Kidney (tissue), 14 donors: ENCODE results near the gene BCL2L13. TPM values are rescaled to one million over a fixed set of nuclear protein-coding genes. Genes with fewer than 3 reads are reported as not detected.
A peak's percentile ranks its signal among the peaks of the same experiment; 100 is the strongest.

Experiments used
- DNase-seq, 5 donors: peaks; one replicate each; pipeline ENCODE4 v3.0.0-alpha.2; 2013 to 2020
- FAIRE-seq: peaks from 2 replicates; lab custom pipeline; 2012; peaks lifted over from hg19 to GRCh38; lab: Jason Lieb, UNC
- H3K27ac ChIP-seq, 2 donors: one replicate each; pipeline ENCODE4 v1.7.0; 2013; ENCODE audit warnings: low read depth in 2 of 2, low read length in 2 of 2, inconsistent platforms in 1 of 2
- H3K27me3 ChIP-seq: one replicate; pipeline ENCODE4 v1.7.1; 2013; ENCODE audit warnings: low read length, inconsistent platforms; ENCODE audit not compliant: control insufficient read depth, insufficient read depth
- H3K36me3 ChIP-seq, 3 donors: one replicate each; pipeline versions ENCODE4 v1.7.0 to v1.7.1; 2013; ENCODE audit warnings: low read length in 3 of 3, control low read depth in 1 of 3, inconsistent platforms in 1 of 3; ENCODE audit not compliant: insufficient read depth in 3 of 3, control insufficient read depth in 2 of 3
- H3K4me1 ChIP-seq, 3 donors: one replicate each; pipeline versions ENCODE4 v1.7.0 to v1.7.1; 2013; ENCODE audit warnings: low read length in 3 of 3, inconsistent platforms in 1 of 3, low read depth in 1 of 3; ENCODE audit not compliant: control insufficient read depth in 2 of 3, insufficient read depth in 2 of 3
- H3K4me3 ChIP-seq, 3 donors: one replicate each; pipeline versions ENCODE4 v1.7.0 to v1.8.1; 2013; ENCODE audit warnings: low read length in 3 of 3, control low read depth in 1 of 3, inconsistent platforms in 1 of 3
- H3K9ac ChIP-seq, 3 donors: one replicate each; pipeline versions ENCODE4 v1.7.0 to v1.7.1; 2013; ENCODE audit warnings: low read length in 3 of 3, control low read depth in 1 of 3, inconsistent platforms in 1 of 3
- H3K9me3 ChIP-seq, 3 donors: one replicate each; pipeline versions ENCODE4 v1.7.0 to v1.7.1; 2013; ENCODE audit warnings: low read length in 3 of 3, control low read depth in 1 of 3, inconsistent platforms in 1 of 3; ENCODE audit not compliant: control insufficient read depth in 2 of 3, insufficient read depth in 1 of 3
- CTCF ChIP-seq: IDR thresholded peaks from 3 replicates; pipeline ENCODE4 v1.5.1; 2012; ENCODE audit warnings: mild to moderate bottlenecking, moderate library complexity, borderline replicate concordance; ENCODE audit not compliant: insufficient read depth; ENCODE audit errors: extremely low read depth
- intact Hi-C: fragments of 100-400 bp; cut with DNase I; formaldehyde crosslinking; loops from one replicate; pipeline ENCODE4 v1.11.1; 2022
- polyA plus RNA-seq: library from polyadenylated mRNA; stranded (reverse); fragments of 350-450 nt; fragmentation: Illumina TruSeq; extraction: RNeasy Lipid Tissue Mini Kit (QIAGEN cat#74804); gene quantifications from one replicate; pipeline ENCODE4 v1.2.3, GENCODE V29; 2014; ENCODE audit warnings: low read depth, low replicate concordance; ENCODE audit not compliant: insufficient read depth
- total RNA-seq: library from RNA; stranded (reverse); fragmentation: NEBNext Ultra II Directional; extraction: Animal tissue kit (Norgen Biotek cat#: 25700); gene quantifications from one replicate; pipeline ENCODE4 v1.2.1, GENCODE V29; 2021
- donor health status: control.
- donor health status: control.
- donor health status: control.
- donor health status: control.
- donor health status: control.
- donor health status: DM: yes; HTN: yes; CAD: no.
- donor health status: Normal renal cell carcinoma (clear cell type).

Gene BCL2L13
- total and polyA plus RNA-seq, 2 donors from 2014 or later: 43.8 to 50.5 TPM

DNA sequence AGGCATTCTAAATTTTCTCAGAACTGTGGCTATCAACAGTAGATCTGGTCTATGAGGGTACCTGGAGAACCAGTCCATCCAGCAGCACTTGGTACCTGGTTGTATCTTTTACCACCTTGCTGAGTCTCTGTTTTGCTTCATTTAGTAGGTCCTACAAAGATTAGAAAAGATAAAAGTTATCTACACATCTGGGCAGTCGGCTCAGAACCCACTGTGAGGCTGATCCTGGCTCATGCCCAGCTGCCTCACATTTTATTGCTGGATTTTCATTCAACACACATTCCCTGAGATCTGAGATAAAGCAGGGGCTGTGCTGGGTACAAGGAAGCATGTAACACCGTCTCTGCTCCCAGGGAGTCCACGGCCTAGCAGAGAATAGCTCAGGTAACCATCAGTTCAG is 37.5 kb upstream of the BCL2L13 start:
- Histone ChIP-seq H3K4me3 (no peak overlapping the region), H3K9ac (no peak overlapping the region), H3K27me3 (no peaks in the 10 kb centered on the region), H3K9me3 (no peaks in the 10 kb centered on the region), H3K27ac (no peak overlapping the region), H3K36me3 (peaks cover 10 to 26% (median 23%) of the 10 kb centered on the region in 3 donors), H3K4me1 (no peaks in the 10 kb centered on the region)
- no peak for FAIRE-seq
- TF ChIP-seq CTCF: no peak
- intact Hi-C loops: no loop called here
- DNase-seq: peak in 3 of 5 donors; percentile 6 to 31 (median 26)

GRCh38 chr22:17603668-17604067 is 34.9 kb upstream of the BCL2L13 start:
- H3K27ac ChIP-seq: no peak overlapping the region
- TF ChIP-seq CTCF: no peak
- no peaks in the 10 kb centered on the region for H3K9me3 ChIP-seq
- no peak overlapping the region for H3K9ac ChIP-seq
- DNase-seq (no peak), FAIRE-seq (no peak)
- intact Hi-C loops: no loop called here
- no peaks in the 10 kb centered on the region for H3K4me1 ChIP-seq
- no peak overlapping the region for H3K4me3 ChIP-seq
- H3K36me3 ChIP-seq: peaks cover 3 to 11% (median 11%) of the 10 kb centered on the region in 3 donors
- H3K27me3 ChIP-seq: no peaks in the 10 kb centered on the region

DNA sequence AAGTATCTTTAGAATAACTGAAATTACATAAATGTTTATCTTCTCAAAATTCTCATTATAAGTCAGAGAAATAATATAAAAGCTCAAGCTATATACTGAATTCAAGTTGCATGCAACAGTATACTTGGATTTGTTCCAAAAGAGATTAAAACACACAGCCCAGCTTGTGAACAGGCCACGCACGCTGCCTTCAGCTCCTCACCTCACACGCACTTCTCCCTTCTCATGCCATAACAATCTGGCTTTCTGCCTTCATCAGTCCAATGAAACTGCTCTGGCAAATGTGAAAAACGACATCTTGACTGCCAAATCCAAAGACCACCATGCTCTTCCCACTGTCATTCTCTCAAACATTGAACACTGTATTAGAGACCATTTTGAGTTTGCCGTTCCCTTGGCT is 32.1 kb upstream of the BCL2L13 start:
- FAIRE-seq: no peak
- peak overlapping the region in 1 of 3 donors; percentile 31 for H3K9ac ChIP-seq
- H3K36me3 ChIP-seq: peaks cover 0 to 11% (median 6%) of the 10 kb centered on the region in 3 donors
- no peak overlapping the region for H3K27ac ChIP-seq
- DNase-seq: peak in 2 of 5 donors; percentile 8 to 10
- H3K4me3 ChIP-seq: no peak overlapping the region
- H3K4me1 ChIP-seq: no peaks in the 10 kb centered on the region
- no peak for TF ChIP-seq CTCF
- no peaks in the 10 kb centered on the region for H3K9me3 ChIP-seq
- intact Hi-C loops: no loop called here
- H3K27me3 ChIP-seq: no peaks in the 10 kb centered on the region
